ENCODE results near the gene NRG3. TPM values are rescaled to one million over a fixed set of nuclear protein-coding genes. Genes with fewer than 3 reads are reported as not detected.

NRG3 gene
- total and polyA plus RNA-seq, 2 of the 8 experiments (the other 6 are each of a cell fraction or from before 2014, with no cell fraction given) = 4.2 to 5.0 TPM

- H2BK5ac ChIP-seq (ENCODE audit: low read depth, low read length) = no peak overlapping the region
- no peak overlapping the region for H2BK120ac ChIP-seq (replicated peaks; ENCODE audit: low read depth, low read length)
- no peak overlapping the region for H2BK20ac ChIP-seq (ENCODE audit: low read length)
- DNase-seq (ENCODE audit: low read depth in 1 of 2, low spot score in 2 of 2) (no peak), FAIRE-seq (no peak)
- H3K18ac ChIP-seq (ENCODE audit: extremely low read depth, low read length) = no peak overlapping the region
- H2AK5ac ChIP-seq (ENCODE audit: low read depth, low read length) = no peak overlapping the region
- TF ChIP-seq CEBPB (IDR thresholded peaks at IDR 0.05; ENCODE audit: low read depth, low read length) (no peak), TBP (IDR thresholded peaks at IDR 0.05; ENCODE audit: low read depth, low read length) (no peak), BRCA1 (IDR thresholded peaks at IDR 0.05; ENCODE audit: low read depth, low read length) (no peak)
- TF ChIP-seq, protein P1, sequence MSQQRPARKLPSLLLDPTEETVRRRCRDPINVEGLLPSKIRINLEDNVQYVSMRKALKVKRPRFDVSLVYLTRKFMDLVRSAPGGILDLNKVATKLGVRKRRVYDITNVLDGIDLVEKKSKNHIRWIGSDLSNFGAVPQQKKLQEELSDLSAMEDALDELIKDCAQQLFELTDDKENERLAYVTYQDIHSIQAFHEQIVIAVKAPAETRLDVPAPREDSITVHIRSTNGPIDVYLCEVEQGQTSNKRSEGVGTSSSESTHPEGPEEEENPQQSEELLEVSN (IDR thresholded peaks at IDR 0.05) = no peak
- H3K9me3 ChIP-seq (ENCODE audit: insufficient read depth in 2 of 2, low read depth in 1 of 2, low read length in 1 of 2) = no peaks in the 10 kb centered on the region
- no peak overlapping the region for H3K14ac ChIP-seq (ENCODE audit: insufficient read length)
- H3K4me1 ChIP-seq (replicated peaks in 1 of 4; ENCODE audit: control insufficient read depth in 3 of 4, insufficient read depth in 4 of 4, low read length in 3 of 4) = no peaks in the 10 kb centered on the region
- no peak overlapping the region for H2AFZ ChIP-seq (ENCODE audit: low read length)
- H4K5ac ChIP-seq (ENCODE audit: insufficient read length, low read depth, low read length) = no peak overlapping the region
- 87% methylated on average over 4 of the region's 4 CpGs; no CpG with 5 or more reads in 1 of the 2 experiments for WGBS, 2 experiments (ENCODE audit: extremely low coverage in 1 of 2, insufficient coverage in 1 of 2, insufficient read length in 1 of 2, insufficient replicate concordance in 2 of 2, low coverage in 1 of 2, low lambda C conversion rate in 2 of 2, missing lambda C conversion rate in 1 of 2)
- H3K4me3 ChIP-seq (ENCODE audit: extremely low read depth in 1 of 4, insufficient read depth in 2 of 4, low read depth in 3 of 4, low read length in 4 of 4) = no peak overlapping the region
- H3K27ac ChIP-seq (ENCODE audit: low read depth, low read length) = no peak overlapping the region
- H3K4ac ChIP-seq (replicated peaks; ENCODE audit: insufficient read length, low read depth, low read length) = no peak overlapping the region
- H3K56ac ChIP-seq (replicated peaks; ENCODE audit: insufficient read length, low read depth, low read length) = no peak overlapping the region
- no peak overlapping the region for H3K4me2 ChIP-seq (ENCODE audit: insufficient read depth in 1 of 2, low read depth in 2 of 2, low read length in 2 of 2)
- H3K27me3 ChIP-seq (replicated peaks in 1 of 4; ENCODE audit: control insufficient read depth in 3 of 4, extremely low read depth in 1 of 4, insufficient read depth in 3 of 4, low read length in 3 of 4) = no peaks in the 10 kb centered on the region
- no peaks in the 10 kb centered on the region for H4K20me1 ChIP-seq (replicated peaks in 1 of 2; ENCODE audit: control insufficient read depth in 1 of 2, insufficient read depth in 2 of 2, low read length in 2 of 2)
- no peaks in the 10 kb centered on the region for H3K79me2 ChIP-seq (ENCODE audit: control insufficient read depth in 1 of 2, insufficient read depth in 2 of 2, low read length in 2 of 2)
- H3K36me3 ChIP-seq (ENCODE audit: control insufficient read depth in 2 of 4, insufficient read depth in 4 of 4, low read length in 3 of 4) = no peaks in the 10 kb centered on the region
- H3K9ac ChIP-seq (replicated peaks in 1 of 4; ENCODE audit: extremely low read depth in 1 of 4, low read depth in 3 of 4, low read length in 3 of 4) = no peak overlapping the region
- ChIA-PET CTCF (ENCODE audit: partially characterized antibody) (no interaction called here), POLR2A (ENCODE audit: partially characterized antibody) (no interaction called here)
- H2BK12ac ChIP-seq (ENCODE audit: low read depth, low read length) = no peak overlapping the region
- H3K23me2 ChIP-seq (ENCODE audit: low read depth, low read length) = no peaks in the 10 kb centered on the region; the same call in 1 of the 2 replicates
- no peak overlapping the region for H2BK15ac ChIP-seq (ENCODE audit: low read length)
- H4K91ac ChIP-seq (replicated peaks; ENCODE audit: insufficient read length, low read length) = no peak overlapping the region
- H4K8ac ChIP-seq (ENCODE audit: extremely low read depth, insufficient read depth, low read length) = no peak overlapping the region
- H3K79me1 ChIP-seq (ENCODE audit: low read depth, low read length) = no peaks in the 10 kb centered on the region
- H3K23ac ChIP-seq (ENCODE audit: insufficient read length) = no peak overlapping the region
Measured at GRCh38 chr10:82228701-82229100, 353.7 kb downstream of the NRG3 start.
